Measurements from ENCODE around the gene EXOC4.

The EXOC4 gene

GRCh38 chr7:133681529-133681928, 428.7 kb downstream of the EXOC4 start:
- DNase-seq (ENCODE audit: low read depth, low spot score) = no peak
- H3K27ac ChIP-seq = no peak overlapping the region

- DNase-seq (ENCODE audit: low read depth, low spot score) = no peak
- no peak overlapping the region for H3K27ac ChIP-seq
Observed at GRCh38 chr7:133682364-133683181, 429.7 kb downstream of the EXOC4 start.

DNA sequence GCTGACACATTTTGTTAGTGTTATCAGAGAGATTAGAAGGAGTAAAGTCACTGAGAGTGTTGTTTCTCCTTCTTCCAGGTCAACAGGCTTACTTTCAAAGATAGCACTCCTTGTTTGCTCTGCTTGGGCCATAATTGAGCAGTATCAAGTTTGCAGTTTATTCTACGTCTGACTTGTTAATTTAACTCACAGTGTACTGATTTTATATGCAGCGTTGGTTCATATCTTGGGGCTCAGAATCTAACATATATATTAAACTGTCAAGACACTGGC, 430.2 kb downstream of the EXOC4 start:
- no peak for DNase-seq (ENCODE audit: low read depth, low spot score)
- no peak overlapping the region for H3K27ac ChIP-seq

DNA sequence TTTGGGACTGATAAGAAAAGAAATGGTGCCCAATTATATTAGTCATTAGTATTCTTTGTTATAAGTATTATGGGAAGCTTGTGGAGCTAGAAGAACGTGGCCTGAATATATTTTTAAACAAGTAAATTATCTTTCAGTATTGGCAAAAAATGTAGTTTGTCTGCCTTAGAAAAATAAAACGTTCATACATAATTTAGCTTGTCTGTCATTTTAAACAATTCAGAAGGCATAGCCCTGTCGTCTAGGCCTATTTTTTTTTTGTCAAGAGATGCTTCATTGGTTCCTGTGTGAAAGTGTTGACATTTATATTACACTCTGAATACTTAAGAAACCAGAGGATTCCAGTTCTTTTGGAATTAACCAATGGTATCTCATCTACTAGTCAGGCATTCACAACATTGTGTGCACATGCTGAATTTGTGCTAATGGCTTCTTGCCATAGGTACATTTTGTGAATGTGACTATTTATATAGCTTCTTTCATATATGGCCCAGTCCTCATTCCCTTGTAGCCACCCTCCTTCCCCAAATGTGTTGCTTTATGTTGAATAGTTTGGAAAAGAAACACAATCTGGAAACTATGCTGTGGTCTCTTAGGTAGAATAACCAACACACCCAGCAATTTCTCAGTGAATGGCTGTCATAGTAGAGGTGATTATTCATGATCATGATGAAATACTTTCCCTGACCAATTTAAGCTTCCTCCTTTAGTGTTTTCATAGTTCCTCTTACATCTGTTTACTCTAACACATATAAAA, 435.8 kb downstream of the EXOC4 start:
- peak overlapping the region; percentile 66 for H3K27ac ChIP-seq
- peak; percentile 34 for DNase-seq (ENCODE audit: low read depth, low spot score)

GRCh38 chr7:133690740-133691139, 437.9 kb downstream of the EXOC4 start:
- DNase-seq (ENCODE audit: low read depth, low spot score) = no peak
- no peak overlapping the region for H3K27ac ChIP-seq

GRCh38 chr7:133691727-133692610, 439.1 kb downstream of the EXOC4 start:
- no peak for DNase-seq (ENCODE audit: low read depth, low spot score)
- H3K27ac ChIP-seq = no peak overlapping the region

DNA sequence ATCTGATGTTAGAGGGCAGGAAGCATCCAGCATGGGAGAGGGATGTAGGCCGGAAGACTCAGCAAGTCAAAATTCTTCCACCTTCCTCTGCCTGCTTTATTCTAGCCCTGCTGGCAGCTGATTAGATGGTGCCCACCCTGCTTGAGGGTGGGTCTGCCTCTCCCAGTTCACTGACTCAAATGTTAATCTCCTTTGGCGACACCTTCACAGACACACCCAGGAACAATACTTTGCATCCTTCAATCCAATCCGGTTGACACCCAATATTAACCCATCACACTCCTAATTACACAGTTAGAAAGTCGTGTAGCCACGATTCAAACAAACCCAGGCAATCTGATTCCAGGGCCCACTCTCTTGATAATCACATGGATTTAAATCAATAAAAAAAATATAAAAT, 440.4 kb downstream of the EXOC4 start:
- DNase-seq (ENCODE audit: low read depth, low spot score) = no peak
- no peak overlapping the region for H3K27ac ChIP-seq

DNA sequence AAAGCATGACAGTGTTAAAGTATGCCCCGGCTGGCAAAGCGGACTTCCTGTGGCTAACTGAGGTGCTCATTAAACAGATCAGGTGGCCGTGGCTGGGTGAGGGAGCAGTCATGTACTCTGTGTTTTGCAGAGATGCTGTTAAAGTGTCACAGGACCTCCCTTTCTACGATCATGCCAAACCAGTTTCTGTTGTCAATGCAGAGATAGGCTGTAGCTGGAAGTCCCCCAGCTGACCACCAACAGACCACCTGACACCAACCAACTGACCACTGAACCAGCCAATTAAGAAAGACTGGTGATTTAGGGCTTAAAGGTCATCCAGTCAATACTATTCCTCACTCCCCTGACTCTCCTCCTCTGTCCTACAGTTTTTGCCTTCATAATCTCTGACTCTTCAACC, 443.2 kb downstream of the EXOC4 start:
- no peak overlapping the region for H3K27ac ChIP-seq
- no peak for DNase-seq (ENCODE audit: low read depth, low spot score)

- no peak for DNase-seq (ENCODE audit: low read depth, low spot score)
Observed at GRCh38 chr7:133697585-133697984, 444.7 kb downstream of the EXOC4 start.

GRCh38 chr7:133698127-133698526, 445.2 kb downstream of the EXOC4 start:
- no peak for DNase-seq (ENCODE audit: low read depth, low spot score)
- no peak overlapping the region for H3K27ac ChIP-seq

More at GRCh38 chr7:133697585-133697984, 444.7 kb downstream of the EXOC4 start:
- no peak overlapping the region for H3K27ac ChIP-seq

- H3K27ac ChIP-seq = no peak overlapping the region
- no peak for DNase-seq (ENCODE audit: low read depth, low spot score)
Observed at GRCh38 chr7:133699386-133699785, 446.5 kb downstream of the EXOC4 start.

DNA sequence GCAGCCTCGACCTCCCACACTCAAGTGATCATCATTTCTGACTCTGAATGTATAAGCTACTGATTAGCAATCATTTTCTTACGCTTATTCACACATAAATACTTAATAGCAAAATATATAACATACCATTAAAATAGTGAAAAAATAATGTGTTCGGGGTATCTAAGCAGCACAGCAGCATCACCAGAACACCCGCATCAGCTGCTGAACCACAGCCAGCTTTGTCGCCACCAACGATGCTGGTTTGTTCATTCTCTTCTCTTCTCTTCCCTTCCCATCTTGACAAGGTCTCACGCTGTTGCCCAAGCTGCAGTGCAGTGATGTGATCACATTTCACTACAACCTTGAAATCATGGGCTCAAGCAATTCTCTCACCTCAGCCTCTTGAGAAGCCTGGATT, 449.2 kb downstream of the EXOC4 start:
- DNase-seq (ENCODE audit: low read depth, low spot score) = no peak
- H3K27ac ChIP-seq = no peak overlapping the region

- no peak overlapping the region for H3K27ac ChIP-seq
- DNase-seq (ENCODE audit: low read depth, low spot score) = no peak
Observed at GRCh38 chr7:133702960-133703359, 450.1 kb downstream of the EXOC4 start.

DNA sequence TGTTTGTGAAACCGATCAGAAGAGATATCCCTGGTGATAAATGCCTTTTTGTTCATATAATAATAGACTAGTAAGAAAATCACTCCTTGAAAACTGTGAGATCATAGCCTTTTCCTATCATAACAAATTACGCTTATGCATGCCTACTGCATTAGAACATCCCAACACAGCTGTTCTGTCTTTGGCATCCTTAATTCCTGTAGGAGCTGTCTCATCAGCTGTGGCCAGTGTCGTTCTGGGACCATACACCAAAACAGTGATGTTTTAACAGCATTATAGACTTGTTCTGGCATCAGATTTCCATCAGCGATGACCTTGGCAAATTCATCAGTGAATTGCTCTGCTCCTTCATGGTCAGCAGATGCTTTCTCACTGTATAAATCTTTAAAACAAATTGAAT, 450.7 kb downstream of the EXOC4 start:
- no peak for DNase-seq (ENCODE audit: low read depth, low spot score)
- H3K27ac ChIP-seq = peak overlapping the region; percentile 83

DNA sequence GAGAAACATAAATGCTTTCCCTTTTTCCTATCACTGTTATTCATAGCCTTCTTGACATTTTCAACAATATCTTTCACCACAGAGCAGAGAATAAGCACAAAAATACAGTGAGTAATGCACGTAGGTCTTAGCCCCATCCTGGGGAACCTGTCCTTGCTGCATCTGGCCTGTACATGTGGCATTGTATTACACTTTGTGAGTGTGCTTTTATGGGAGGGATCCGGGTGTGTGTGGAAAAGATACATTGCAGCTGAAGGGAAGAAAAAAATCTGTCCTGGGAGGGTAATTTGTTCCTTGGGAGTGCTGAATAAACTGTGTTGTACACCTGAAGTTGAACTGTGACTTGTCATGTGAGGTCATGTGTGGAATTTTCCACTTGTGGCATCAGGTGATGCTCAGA, 451.6 kb downstream of the EXOC4 start:
- DNase-seq (ENCODE audit: low read depth, low spot score) = no peak
- H3K27ac ChIP-seq = peak overlapping the region; percentile 83

DNA sequence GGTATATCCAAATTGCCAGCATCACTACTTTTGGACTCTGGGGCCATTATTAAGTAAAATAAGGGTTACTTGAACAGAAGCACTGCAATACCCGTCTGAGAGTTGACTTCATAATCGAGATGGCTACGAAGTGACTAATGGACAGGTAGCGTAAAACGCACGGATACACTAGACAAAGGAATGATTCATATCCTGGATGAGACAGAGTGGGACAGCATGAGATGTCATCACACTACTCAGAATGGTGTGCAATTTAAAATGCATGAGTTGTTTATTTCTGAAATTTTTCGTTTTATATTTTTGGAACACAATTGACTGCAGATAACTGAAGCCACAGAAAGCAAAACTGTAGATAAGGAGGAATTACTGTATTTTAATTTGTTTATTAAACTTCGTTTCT, 452.7 kb downstream of the EXOC4 start:
- DNase-seq (ENCODE audit: low read depth, low spot score) = peak; percentile 66
- peak overlapping the region; percentile 83 for H3K27ac ChIP-seq

DNA sequence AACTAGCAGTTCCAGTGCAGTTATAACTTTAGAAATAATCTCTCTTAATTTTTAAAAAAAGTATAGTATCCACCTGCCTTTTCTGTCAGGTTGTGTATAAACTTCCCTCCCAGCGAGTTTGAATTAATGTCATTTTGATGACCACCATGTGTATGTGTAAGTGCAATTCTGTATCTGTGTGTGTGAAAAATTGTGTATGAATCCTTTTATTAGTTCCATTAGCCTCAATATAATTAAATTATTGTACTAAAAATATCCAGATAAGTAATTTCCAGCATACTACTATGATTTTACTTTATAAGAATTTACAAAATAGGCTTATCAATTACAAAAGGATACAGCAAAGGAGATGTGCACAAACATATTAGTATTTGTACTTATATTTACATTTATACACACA, 453.1 kb downstream of the EXOC4 start:
- no peak for DNase-seq (ENCODE audit: low read depth, low spot score)
- peak overlapping the region; percentile 83 for H3K27ac ChIP-seq

GRCh38 chr7:133709036-133709880, 456.4 kb downstream of the EXOC4 start:
- no peak overlapping the region for H3K27ac ChIP-seq
- DNase-seq (ENCODE audit: low read depth, low spot score) = no peak

DNA sequence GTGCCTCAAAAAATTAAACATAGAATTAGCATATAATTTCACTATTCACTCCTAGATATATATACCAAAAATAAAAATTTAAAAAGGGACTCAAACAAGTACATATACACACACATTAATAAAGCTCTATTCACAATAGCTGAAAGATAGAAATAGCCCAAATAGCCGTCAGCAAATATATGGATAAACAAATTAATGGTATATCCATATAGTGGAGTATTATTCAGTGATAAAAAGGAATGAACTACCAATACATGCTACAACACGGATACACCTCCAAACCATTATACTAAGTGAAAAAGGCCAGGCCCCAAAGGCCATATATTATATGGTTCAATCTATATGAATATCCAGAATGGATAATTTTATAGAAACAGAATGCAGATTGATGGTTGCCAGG, 459.7 kb downstream of the EXOC4 start:
- DNase-seq (ENCODE audit: low read depth, low spot score) = no peak
- H3K27ac ChIP-seq = no peak overlapping the region

DNA sequence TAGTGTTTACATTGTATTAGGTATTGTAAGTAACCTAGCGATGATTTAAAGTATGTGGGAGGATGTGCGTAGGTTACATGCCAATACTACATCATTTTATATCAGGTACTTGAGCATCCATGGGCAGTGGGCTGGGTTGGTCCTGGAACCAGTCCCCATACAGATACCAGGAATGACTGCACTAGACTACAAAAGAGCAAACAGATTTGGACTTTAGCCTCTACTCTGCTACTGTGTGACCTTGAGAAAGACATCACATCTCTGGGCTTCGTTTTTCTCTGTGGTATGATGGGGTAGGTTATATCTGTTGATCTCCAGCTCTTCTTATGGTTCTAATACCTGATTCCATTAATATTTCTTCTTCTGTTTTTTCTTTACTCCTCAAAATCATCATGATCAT, 461.8 kb downstream of the EXOC4 start:
- no peak for DNase-seq (ENCODE audit: low read depth, low spot score)
- H3K27ac ChIP-seq = no peak overlapping the region

Measured in epithelial cell of prostate (primary cell).